K562 (cell line): ENCODE data around the gene GALNT12. TPM values are rescaled to one million over a fixed set of nuclear protein-coding genes. Genes with fewer than 3 reads are reported as not detected.
A peak's percentile ranks its signal among the peaks of the same experiment; 100 is the strongest.

ENCODE experiments used
- CBX1 ChIP-seq: sonication (generic); IDR thresholded peaks from 2 replicates; pipeline ENCODE4 v1.6.1; 2016; ENCODE audit warnings: antibody characterized with exemption, low read depth, mild to moderate bottlenecking
- CC2D1A ChIP-seq: fragments of 450-650 bp; IDR thresholded peaks from 2 replicates; pipeline ENCODE4 v1.6.1; 2017; ENCODE audit warnings: mild to moderate bottlenecking
- DEAF1 ChIP-seq: fragments of 450-650 bp; formaldehyde crosslinking; IDR thresholded peaks from 2 replicates; pipeline ENCODE4 v1.4.0; 2020; ENCODE audit warnings: mild to moderate bottlenecking, moderate library complexity
- FUS ChIP-seq: fragments of 200-400 bp; formaldehyde crosslinking; optimal IDR thresholded peaks from 2 replicates; pipeline ENCODE3; 2017; ENCODE audit warnings: low read depth, low read length
- HNRNPK ChIP-seq: fragments of 200-400 bp; formaldehyde crosslinking; IDR thresholded peaks from one replicate; pipeline ENCODE4 v1.6.1; 2018; ENCODE audit warnings: mild to moderate bottlenecking, low read depth, low read length; ENCODE audit not compliant: poor library complexity, severe bottlenecking
- KAT2B ChIP-seq: IDR thresholded peaks from one replicate; pipeline ENCODE4 v1.6.1; 2012; ENCODE audit warnings: low read depth, mild to moderate bottlenecking, control low read depth, inconsistent platforms, low read length, moderate library complexity
- MED1 ChIP-seq: sonication (generic); formaldehyde crosslinking; IDR thresholded peaks from 2 replicates; pipeline ENCODE4 v1.8.1; 2023; ENCODE audit warnings: missing genetic modification reagents, borderline replicate concordance
- MYC ChIP-seq, 2 experiments: fragments of 250-450 bp in 1 of 2; sonication (Bioruptor Pico) in 1 of 2; IDR thresholded peaks; 2 replicates each; pipeline versions ENCODE4 v1.5.1 to v1.6.1; 2012 to 2021; ENCODE audit warnings: low read depth in 2 of 2, borderline replicate concordance in 1 of 2, improper control_type of control experiment in 1 of 2, low read length in 1 of 2, mild to moderate bottlenecking in 1 of 2, moderate library complexity in 1 of 2
- MYNN ChIP-seq, 2 experiments: sonication (generic); formaldehyde crosslinking in 1 of 2; IDR thresholded peaks; 2 replicates each; pipeline versions ENCODE4 v1.5.0 to v1.6.1; 2016 to 2020; ENCODE audit warnings: antibody characterized with exemption in 1 of 2, missing genetic modification reagents in 1 of 2
- NR0B1 ChIP-seq: fragments of 450-650 bp; IDR thresholded peaks from one replicate; pipeline ENCODE4 v1.6.1; 2018; ENCODE audit warnings: mild to moderate bottlenecking, moderate library complexity; ENCODE audit not compliant: partially characterized antibody
- POLR2A ChIP-seq: fragments of 450-650 bp; conservative IDR thresholded peaks from 2 replicates; pipeline ENCODE4 v1.6.1; 2016
- RAD21 ChIP-seq, 2 experiments: fragments of 250-450 bp in 1 of 2; fragments of 450-650 bp in 1 of 2; sonication (Bioruptor Pico) in 1 of 2; formaldehyde crosslinking in 1 of 2; IDR thresholded peaks in 1 of 2; conservative IDR thresholded peaks in 1 of 2; 2 replicates each; pipeline versions ENCODE4 v1.4.0 to v1.8.0; 2020 to 2022; ENCODE audit warnings: mild to moderate bottlenecking in 2 of 2, moderate library complexity in 1 of 2
- TAF9B ChIP-seq: fragments of 450-650 bp; IDR thresholded peaks from 2 replicates; pipeline ENCODE4 v1.6.1; 2018; ENCODE audit warnings: mild to moderate bottlenecking; ENCODE audit not compliant: partially characterized antibody
- TARDBP ChIP-seq: fragments of 450-650 bp; IDR thresholded peaks from 2 replicates; pipeline ENCODE4 v1.6.1; 2016
- XRCC4 ChIP-seq: IDR thresholded peaks from one replicate; pipeline ENCODE4 v1.6.1; 2011; ENCODE audit not compliant: insufficient read depth, insufficient read length; ENCODE audit errors: extremely low read depth
- ZBTB8A ChIP-seq: fragments of 450-650 bp; IDR thresholded peaks from 2 replicates; pipeline ENCODE4 v1.6.1; 2018; ENCODE audit warnings: mild to moderate bottlenecking, moderate library complexity; ENCODE audit not compliant: partially characterized antibody
- ZNF239 ChIP-seq: fragments of 250-450 bp; sonication (Bioruptor Pico); IDR thresholded peaks from 2 replicates; pipeline ENCODE4 v1.4.0; 2020; ENCODE audit warnings: mild to moderate bottlenecking
- ZNF75A ChIP-seq: fragments of 450-650 bp; formaldehyde crosslinking; IDR thresholded peaks from 2 replicates; pipeline ENCODE4 v1.4.0; 2020; ENCODE audit warnings: mild to moderate bottlenecking
- polyA plus RNA-seq, 8 experiments: library from polyadenylated mRNA; depleted of rRNA in 4 of 8; stranded (reverse) in 5 of 8; unstranded in 3 of 8; fragments of >200 nt; fragmentation: Nextera tagmentation in 2 of 8; fragmentation: Illumina TruSeq in 1 of 8; extraction: Ambion mirVana in 2 of 8; extraction: Trizol in 1 of 8; gene quantifications; 2 replicates each; pipeline versions ENCODE4 v1.2.1 to v1.2.3, GENCODE V29; 2011 to 2014; ENCODE audit warnings: inconsistent platforms in 1 of 8, missing spikeins in 1 of 8
- total RNA-seq, 7 experiments: library from RNA; depleted of rRNA in 6 of 7; stranded (reverse); fragments of >200 nt in 6 of 7; fragmentation: Illumina TruSeq in 2 of 7; extraction: Trizol in 2 of 7; gene quantifications; 2 replicates each; pipeline versions ENCODE4 v1.2.1 to v1.2.3, GENCODE V29; 2011 to 2021; ENCODE audit warnings: low replicate concordance in 1 of 7
- TF ChIP-seq, protein P1 (sequence below): fragments of 450-650 bp; IDR thresholded peaks from 2 replicates; pipeline ENCODE4 v1.6.1; 2017; ENCODE audit warnings: antibody characterized with exemption
- TF ChIP-seq, protein P2 (sequence below): fragments of 250-450 bp; sonication (Bioruptor Pico); IDR thresholded peaks from 2 replicates; pipeline ENCODE4 v1.4.0; 2020

Gene GALNT12
- total and polyA plus RNA-seq, 9 of the 15 experiments (the other 6 are each of a cell fraction or from before 2014, with no cell fraction given): 29.7 to 82.9 (median 44.2) TPM

GRCh38 chr9:98833090-98833956 is 25.9 kb downstream of the GALNT12 start (continued):
- no peak; the same call in 1 of the 2 replicates for TF ChIP-seq ZNF239
- TF ChIP-seq CC2D1A: peak; percentile 55; the same call in 1 of the 2 replicates
- no peak for TF ChIP-seq TARDBP
- no peak for TF ChIP-seq NR0B1
- TF ChIP-seq CBX1: 0 out of 2 replicates have a peak, but pooled peaks have one; percentile 28
- peak in 1 of 2 experiments; percentile 25; a peak in 1 of 4 replicates for TF ChIP-seq RAD21 (CRISPR knock-in tag; conservative IDR thresholded peaks at IDR 0.05 in 1 of 2, IDR thresholded peaks at IDR 0.05 in 1 of 2)
- peak; percentile 100 for TF ChIP-seq MYC (IDR thresholded peaks at IDR 0.05; ENCODE audit: low read depth, low read length)
- peak; percentile 88; the same call in 1 of the 2 replicates for TF ChIP-seq MYC (CRISPR knock-in tag; IDR thresholded peaks at IDR 0.05; ENCODE audit: borderline replicate concordance, low read depth)
- TF ChIP-seq ZBTB8A: no peak
- TF ChIP-seq, protein P1, sequence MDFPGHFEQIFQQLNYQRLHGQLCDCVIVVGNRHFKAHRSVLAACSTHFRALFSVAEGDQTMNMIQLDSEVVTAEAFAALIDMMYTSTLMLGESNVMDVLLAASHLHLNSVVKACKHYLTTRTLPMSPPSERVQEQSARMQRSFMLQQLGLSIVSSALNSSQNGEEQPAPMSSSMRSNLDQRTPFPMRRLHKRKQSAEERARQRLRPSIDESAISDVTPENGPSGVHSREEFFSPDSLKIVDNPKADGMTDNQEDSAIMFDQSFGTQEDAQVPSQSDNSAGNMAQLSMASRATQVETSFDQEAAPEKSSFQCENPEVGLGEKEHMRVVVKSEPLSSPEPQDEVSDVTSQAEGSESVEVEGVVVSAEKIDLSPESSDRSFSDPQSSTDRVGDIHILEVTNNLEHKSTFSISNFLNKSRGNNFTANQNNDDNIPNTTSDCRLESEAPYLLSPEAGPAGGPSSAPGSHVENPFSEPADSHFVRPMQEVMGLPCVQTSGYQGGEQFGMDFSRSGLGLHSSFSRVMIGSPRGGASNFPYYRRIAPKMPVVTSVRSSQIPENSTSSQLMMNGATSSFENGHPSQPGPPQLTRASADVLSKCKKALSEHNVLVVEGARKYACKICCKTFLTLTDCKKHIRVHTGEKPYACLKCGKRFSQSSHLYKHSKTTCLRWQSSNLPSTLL: no peak
- no peak for TF ChIP-seq KAT2B
- TF ChIP-seq, protein P2, sequence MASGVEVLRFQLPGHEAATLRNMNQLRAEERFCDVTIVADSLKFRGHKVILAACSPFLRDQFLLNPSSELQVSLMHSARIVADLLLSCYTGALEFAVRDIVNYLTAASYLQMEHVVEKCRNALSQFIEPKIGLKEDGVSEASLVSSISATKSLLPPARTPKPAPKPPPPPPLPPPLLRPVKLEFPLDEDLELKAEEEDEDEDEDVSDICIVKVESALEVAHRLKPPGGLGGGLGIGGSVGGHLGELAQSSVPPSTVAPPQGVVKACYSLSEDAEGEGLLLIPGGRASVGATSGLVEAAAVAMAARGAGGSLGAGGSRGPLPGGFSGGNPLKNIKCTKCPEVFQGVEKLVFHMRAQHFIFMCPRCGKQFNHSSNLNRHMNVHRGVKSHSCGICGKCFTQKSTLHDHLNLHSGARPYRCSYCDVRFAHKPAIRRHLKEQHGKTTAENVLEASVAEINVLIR (CRISPR knock-in tag): peak; percentile 52; the same call in 1 of the 2 replicates
- no peak for TF ChIP-seq DEAF1 (CRISPR knock-in tag)
- no peak for TF ChIP-seq MED1
- TF ChIP-seq POLR2A: peak; percentile 70
- no peak for TF ChIP-seq HNRNPK
- peak; percentile 22; the same call in 1 of the 2 replicates for TF ChIP-seq MYNN (IDR thresholded peaks at IDR 0.05)
- no peak for TF ChIP-seq MYNN (CRISPR knock-in tag; IDR thresholded peaks at IDR 0.05)
- no peak for TF ChIP-seq XRCC4
- no peak for TF ChIP-seq ZNF75A (CRISPR knock-in tag)
- no peak for TF ChIP-seq FUS
- no peak for TF ChIP-seq TAF9B
